NCI-H2227 treated with DMSO at 0.1 percent for 48 hours (cell line): Measurements from ENCODE around the gene KCND2.
"Not testable (repeated sequence)": the region's sequence is repeated elsewhere in the genome, so short reads cannot be mapped to it uniquely, and the experiment has no call there.

ENCODE experiments used
- DNase-seq: peaks from one replicate; lab custom pipeline; 2025; lab: John Stamatoyannopoulos, UW

KCND2 gene

GRCh38 chr7:120502132-120502531, 229.2 kb downstream of the KCND2 start:
- no peak for DNase-seq

- DNase-seq: no peak
Observed at GRCh38 chr7:120502825-120503224, 229.8 kb downstream of the KCND2 start.

DNA sequence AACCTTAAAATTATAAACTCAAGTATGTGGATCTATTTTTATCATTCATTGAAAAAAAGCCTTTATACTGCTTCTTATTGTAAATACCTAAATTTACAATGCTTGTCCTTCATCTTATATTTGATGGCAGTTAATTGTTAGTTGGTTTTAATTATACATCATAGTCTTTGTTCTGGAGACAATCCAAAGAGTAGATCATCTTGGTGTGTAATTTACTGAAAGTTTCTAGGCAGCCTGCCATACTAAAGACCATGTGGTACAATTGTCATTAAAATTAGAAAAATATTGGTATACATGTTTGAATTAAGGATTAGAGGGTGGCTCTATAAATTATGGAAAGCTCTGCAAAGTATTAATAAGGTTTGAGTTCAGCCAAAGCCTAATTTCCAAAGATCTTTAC, 231.4 kb downstream of the KCND2 start:
- no peak for DNase-seq

- DNase-seq: no peak
Observed at GRCh38 chr7:120505770-120506169, 232.8 kb downstream of the KCND2 start.

DNA sequence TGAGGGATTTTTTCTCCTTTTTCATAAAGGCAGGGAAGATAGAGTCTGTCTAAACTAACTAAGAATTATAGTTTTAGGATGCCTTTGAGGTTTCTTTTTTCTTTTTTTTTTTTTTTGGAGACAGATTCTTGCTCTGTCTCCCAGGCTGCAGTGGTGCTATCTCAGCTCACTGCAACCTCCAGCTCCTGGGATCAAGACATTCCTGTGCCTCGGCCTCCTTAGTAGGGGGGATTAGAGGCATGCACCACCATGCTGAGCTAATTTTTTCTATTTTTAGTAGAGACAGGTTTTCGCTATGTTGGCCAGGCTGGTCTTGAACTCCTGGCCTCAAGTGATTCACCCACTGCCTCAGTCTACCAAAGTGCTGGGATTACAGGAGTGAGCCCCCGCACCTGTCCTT, 239.7 kb downstream of the KCND2 start:
- no peak for DNase-seq

DNA sequence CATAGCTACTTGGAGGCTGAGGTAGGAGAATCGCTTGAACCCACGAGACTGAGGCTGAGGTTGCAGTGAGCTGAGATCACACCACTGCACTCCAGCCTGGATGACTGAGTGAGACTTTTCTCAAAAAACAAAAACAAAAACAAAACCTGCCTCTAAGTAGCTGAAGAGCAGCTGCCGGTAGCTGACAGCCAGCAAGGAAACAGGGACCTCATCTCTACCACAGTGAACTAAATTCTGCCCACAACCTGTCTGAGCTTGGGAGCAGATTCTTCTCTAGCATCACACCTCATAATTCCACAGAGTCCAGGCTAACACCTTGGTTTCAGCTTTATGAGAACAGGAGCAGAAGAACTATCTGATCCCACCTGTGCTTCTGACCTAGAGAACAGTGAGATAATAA, 246.2 kb downstream of the KCND2 start:
- no peak for DNase-seq

DNA sequence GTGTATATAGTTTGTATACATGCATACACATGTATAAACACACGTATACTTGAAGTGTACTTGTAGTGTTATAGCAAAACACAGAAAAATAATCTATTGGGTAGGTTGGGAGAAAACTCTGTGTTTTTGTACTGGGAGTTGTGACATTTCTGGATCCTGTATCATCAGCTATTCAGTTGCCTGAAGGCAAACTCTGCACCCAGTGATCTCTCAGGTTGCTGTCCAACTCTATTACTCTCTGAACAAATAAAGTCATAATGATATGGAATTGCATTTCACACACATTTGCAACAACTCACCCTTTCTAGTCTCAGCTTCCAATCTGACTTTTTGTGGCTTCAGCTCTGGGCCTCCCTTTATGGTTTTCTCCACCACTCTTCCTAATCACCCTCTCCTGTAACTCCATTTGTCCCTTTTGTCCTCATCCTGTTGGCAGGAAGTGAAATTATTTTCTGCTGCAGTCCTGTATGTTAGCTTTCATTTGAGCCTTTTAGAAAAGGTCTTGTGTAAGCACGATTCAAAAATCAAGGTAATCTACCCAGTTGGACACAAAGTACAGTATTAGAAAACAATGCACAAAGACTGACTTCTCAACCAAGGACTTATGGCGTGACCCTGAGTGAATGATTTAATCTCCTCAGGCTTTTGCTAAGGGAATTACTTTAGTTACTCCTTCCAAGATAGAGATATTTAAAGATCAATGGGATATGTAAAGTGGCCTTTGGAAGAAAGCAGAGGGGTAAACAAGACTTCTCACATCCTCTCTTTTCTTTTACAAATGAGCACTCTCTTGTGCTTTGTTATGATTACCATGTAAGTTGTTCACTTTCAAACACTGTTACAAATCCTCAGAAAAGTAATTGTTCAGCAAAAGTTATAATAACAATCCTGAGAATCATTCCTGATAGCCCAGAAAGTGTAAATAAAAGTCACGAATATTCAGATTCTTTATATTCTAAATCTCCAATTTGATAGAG, 249.1 kb downstream of the KCND2 start:
- no peak for DNase-seq

DNA sequence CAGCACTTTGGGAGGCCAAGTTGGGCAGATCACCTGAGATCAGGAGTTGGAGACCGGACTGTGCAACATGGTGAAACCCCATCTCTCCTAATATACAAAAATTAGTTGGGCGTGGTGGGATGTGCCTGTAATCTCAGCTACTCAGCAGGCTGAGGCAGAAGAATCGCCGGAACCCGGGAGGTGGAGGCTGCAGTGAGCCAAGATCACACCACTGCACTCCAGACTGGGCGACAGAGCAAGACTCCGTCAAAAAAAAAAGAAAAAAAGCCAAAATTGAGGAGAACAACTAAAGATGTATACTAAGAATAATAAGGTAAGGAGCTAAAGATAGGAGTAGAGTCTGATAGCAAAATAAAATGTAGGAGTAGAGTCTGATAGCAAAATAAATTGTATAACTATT, 251.0 kb downstream of the KCND2 start:
- DNase-seq: no peak

DNA sequence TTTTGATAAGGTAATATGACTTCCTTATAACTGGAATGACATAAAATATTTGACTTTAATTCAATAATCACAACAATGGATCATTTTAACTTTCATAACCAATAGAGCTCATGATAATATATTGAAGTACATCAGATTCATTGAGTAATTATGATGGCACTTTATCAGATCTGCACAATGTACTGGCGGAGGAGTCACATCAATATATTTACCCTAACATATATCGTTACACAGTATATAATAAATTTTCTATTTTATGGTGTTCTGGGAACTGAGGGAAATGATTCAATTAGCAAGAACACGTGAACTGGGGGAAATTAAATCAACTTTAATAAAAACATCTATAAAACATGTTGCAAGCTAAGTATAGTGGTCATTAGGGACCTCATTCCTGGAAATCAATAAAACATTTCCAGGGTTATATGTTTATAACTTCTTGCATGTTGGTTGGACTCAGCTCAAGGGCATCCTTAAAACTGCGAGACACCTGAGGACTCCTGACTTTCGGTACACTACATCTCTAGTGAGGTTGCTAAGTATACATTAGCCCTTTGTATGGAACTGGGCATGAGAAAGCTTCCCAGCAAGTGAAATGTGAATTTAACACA, 254.0 kb downstream of the KCND2 start:
- DNase-seq: no peak

DNA sequence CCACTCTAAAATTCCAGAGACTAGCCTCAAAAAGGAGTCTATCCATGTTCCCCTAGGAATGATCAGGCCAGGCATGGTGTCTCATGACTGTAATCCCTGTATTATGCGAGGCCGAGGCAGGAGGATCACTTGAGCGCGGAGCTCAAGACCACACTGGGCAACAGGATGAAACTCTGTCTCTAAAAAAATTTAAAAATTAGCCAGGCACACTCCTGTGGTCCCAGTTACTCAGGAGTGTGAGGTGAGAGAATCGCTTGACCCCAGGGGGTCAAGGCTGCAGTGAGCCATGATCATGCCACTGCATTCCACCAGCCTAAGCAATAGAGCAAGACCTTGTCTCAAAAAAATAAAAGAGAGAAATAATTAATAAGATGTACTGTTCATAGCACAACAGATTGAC, 256.8 kb downstream of the KCND2 start:
- DNase-seq: no peak

DNA sequence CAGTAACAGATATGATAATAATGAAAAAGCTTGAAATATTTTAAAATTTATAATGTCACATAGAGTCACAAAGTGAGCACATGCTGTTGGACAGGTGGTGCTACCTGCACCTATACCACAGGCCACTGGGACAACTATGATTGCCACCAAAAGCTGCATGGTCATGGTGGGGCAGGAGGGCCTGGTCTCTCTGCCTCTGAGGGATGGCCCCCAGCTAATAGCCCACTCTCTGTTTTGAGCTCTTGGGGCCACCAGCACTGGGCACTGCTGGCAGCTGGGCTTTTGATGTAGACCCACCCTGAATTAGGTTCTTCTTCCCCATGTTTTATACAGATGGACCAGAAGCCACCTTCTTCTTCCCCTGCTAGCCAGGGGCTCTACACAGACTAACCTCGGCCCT, 265.4 kb downstream of the KCND2 start:
- no peak for DNase-seq

DNA sequence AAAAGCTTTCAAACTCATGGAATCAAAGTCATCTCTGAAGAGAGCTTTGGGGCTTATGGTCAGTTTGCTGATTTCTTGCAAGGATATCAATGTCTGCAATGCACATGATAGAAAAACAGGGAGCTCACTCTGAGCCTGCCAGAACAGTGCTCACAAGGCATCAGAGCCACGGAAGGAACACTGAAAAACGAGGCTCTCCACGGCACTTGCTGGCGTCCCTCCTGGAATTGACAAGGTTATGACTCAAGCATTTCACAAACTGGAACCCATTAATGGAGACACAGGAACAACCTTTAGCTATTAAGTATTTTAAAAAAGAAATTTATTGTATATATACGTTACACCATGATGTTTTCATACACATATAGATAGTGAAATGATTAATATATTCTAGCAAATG, 266.3 kb downstream of the KCND2 start:
- DNase-seq: no peak

DNA sequence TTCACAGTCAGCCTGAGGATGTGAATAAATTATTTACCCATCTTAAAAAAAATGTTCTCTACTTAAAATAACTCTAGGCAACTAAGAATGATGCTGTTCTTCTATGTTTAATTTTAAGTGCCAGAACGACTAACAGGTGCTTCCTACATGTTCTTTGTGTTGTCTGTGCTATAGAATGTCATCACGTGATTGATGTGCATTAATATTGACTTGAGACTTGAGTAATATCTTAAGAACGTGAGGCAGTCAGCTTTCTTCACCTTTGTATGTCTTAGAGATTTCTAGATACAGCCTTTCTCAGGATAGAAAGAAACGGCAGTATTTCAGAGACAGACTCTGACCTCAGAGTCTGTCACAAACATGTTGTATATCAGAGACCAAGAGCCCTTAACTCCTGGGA, 274.6 kb downstream of the KCND2 start:
- no peak for DNase-seq

DNA sequence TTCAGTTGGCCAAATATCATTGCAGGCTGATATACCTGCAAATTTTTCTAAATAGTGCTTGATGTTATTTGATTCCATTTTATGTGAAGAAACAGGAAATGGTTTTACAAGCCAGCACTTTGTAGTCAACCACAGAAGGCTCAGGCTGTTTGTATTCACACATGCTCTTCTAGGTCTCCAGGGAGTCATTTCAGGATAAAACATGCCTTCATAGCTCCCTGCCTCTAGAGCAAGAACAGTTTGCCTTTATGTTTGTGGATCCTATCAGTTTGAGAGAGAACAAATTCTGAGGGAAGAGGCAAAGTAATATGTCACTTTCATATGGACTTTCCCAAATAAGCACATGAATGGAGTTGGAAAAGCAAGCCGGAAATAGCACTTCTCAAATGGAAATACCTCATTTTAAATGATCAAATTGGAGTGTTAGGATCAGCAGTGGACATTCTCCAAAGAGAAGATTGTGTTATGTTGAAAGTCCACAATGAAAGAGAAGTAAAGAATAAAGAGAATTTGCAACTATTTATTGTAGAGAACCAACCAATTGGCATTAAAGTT, 277.6 kb downstream of the KCND2 start:
- DNase-seq: no peak

DNA sequence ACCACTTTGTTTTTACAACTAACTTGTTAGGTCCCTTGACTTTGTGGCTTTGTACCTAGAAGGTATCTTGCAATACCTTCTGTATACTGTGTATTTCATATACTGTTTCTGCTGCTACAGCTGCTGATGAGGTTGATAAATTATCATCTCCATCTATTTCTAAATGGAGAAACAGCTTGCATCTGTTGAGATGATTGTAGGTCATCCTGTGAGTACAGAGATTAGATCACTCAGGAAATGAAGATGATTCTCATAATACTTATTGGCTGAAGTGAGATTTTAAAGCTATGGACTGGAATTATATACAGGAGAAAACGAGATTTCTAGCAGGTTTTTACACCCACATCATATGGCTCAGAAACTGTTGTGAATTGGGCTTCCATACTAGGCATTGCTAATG, 280.5 kb downstream of the KCND2 start:
- no peak for DNase-seq

DNA sequence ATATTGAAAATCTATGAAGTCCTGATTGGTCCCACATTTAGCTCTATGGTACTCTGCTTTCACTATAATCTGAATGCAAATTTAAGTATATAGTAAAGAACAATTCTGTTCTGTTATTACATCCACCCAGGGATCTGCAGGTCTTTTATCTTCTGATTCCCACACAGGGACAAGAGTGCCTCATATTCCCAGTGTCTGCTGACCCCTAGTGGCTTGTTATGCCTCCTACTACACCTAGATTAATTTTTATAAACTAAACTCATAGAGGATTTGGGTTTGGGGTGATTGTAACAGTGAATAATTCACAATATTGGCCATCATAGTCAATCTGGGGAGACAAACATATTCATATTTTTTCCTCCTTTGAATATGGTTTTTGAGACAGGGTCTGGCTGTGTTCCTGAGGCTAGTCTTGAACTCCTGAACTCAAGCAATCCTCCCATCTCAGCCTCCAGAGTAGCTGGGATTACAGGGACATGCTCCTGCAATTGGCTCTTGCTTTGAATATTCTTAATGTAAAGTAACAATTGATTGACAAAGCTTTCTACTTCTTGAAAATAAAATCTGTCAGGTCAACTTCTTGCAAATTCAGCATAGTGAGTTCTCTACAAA, 282.1 kb downstream of the KCND2 start:
- peak; percentile 32 for DNase-seq

GRCh38 chr7:120564145-120564544, 291.2 kb downstream of the KCND2 start:
- no peak for DNase-seq

DNA sequence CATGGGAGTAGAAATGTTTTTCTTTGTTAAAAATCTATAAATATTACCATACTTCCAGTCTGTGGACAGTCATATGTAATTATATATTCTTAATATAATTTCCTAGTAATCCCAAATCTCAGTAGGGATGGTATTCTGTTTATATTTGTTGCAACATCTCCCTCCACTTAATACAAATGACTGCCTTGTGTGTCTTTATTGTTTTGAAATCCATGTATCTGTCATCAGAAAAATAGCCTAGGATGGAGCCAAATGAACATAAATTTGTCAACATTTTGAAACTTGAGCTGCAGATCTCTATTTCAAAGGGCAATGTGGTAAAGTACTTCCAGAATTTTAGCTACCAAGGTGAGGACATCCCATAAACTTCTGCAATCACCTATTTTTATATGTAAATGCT, 294.2 kb downstream of the KCND2 start:
- DNase-seq: no peak

- DNase-seq: not testable (repeated sequence)
Observed at GRCh38 chr7:120578657-120579056, 305.7 kb downstream of the KCND2 start.

DNA sequence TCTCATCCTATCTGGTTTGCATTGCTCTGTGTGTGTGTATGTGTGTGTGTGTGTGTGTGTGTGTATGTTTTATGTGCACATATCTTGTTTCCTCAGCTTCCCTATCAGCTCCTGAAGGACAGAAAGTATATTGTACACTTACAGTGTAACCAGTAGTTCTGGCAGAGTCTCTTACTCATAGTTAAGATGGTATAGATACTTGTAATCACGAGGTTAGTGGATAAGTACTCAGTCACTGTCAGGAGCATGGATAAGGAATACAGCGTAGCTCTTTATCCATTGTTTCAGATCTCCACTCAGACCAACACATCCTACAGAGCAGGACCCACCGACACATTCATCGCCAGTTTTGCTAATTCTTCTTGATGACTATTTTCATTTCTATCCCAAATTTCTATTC, 309.9 kb downstream of the KCND2 start:
- no peak for DNase-seq

- DNase-seq: no peak
Observed at GRCh38 chr7:120583899-120584586, 311.1 kb downstream of the KCND2 start.

DNA sequence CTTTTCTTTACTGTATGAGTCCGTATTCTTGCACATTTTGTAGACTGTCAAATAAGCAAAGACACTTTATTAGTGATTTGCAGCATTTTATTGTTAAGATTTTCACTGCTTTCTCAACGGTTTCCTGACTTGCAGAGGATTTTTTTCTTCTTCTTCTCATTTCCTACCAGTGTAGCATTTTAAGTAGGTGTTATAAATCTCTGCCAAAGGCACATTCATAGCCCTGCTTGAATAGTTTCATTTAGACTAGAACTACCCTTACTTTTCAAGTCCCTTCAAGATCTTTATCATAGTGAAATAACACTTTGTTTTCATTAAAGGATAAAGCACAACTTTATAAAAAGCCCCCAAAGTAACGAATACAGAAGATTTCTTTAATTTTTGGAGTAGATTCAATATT, 313.6 kb downstream of the KCND2 start:
- no peak for DNase-seq
